Measurements from ENCODE around the gene TMPRSS3.

Gene TMPRSS3

GRCh38 chr21:42407476-42407875, 11.6 kb upstream of the TMPRSS3 start:
- TF ChIP-seq YY1 (IDR thresholded peaks at IDR 0.05; ENCODE audit: low read depth) (no peak), CREB1 (IDR thresholded peaks at IDR 0.05; ENCODE audit: low read depth) (no peak), MAX (IDR thresholded peaks at IDR 0.05) (no peak), REST (IDR thresholded peaks at IDR 0.05; ENCODE audit: low read depth) (no peak), EGR1 (IDR thresholded peaks at IDR 0.05) (no peak), TEAD4 (IDR thresholded peaks at IDR 0.05) (no peak), RAD21 (IDR thresholded peaks at IDR 0.05; ENCODE audit: low read depth) (no peak), NFIC (IDR thresholded peaks at IDR 0.05) (no peak), EP300 (IDR thresholded peaks at IDR 0.05; ENCODE audit: borderline replicate concordance) (no peak), TCF12 (IDR thresholded peaks at IDR 0.05; ENCODE audit: low read depth) (no peak), USF1 (IDR thresholded peaks at IDR 0.05) (no peak), ZBTB7A (IDR thresholded peaks at IDR 0.05; ENCODE audit: low read depth) (no peak), FOXM1 (IDR thresholded peaks at IDR 0.05; ENCODE audit: borderline replicate concordance, low read depth) (no peak)

GRCh38 chr21:42406866-42407265, 11.0 kb upstream of the TMPRSS3 start:
- TF ChIP-seq FOXM1 (IDR thresholded peaks at IDR 0.05; ENCODE audit: borderline replicate concordance, low read depth) = no peak
- no peak for TF ChIP-seq TCF12 (IDR thresholded peaks at IDR 0.05; ENCODE audit: low read depth)
- TF ChIP-seq TAF1 (IDR thresholded peaks at IDR 0.05; ENCODE audit: low read depth) = no peak
- TF ChIP-seq TEAD4 (IDR thresholded peaks at IDR 0.05) = no peak
- TF ChIP-seq NFIC (IDR thresholded peaks at IDR 0.05) = no peak
- TF ChIP-seq MAX (IDR thresholded peaks at IDR 0.05) = no peak
- TF ChIP-seq EGR1 (IDR thresholded peaks at IDR 0.05) = no peak
- TF ChIP-seq EP300 (IDR thresholded peaks at IDR 0.05; ENCODE audit: borderline replicate concordance) = no peak
- no peak for TF ChIP-seq REST (IDR thresholded peaks at IDR 0.05; ENCODE audit: low read depth)
- TF ChIP-seq USF1 (IDR thresholded peaks at IDR 0.05) = no peak
- TF ChIP-seq CREB1 (IDR thresholded peaks at IDR 0.05; ENCODE audit: low read depth) = no peak
- TF ChIP-seq YY1 (IDR thresholded peaks at IDR 0.05; ENCODE audit: low read depth) = no peak
- no peak for TF ChIP-seq ZBTB7A (IDR thresholded peaks at IDR 0.05; ENCODE audit: low read depth)
- TF ChIP-seq RAD21 (IDR thresholded peaks at IDR 0.05; ENCODE audit: low read depth) = no peak
- TF ChIP-seq CEBPB (IDR thresholded peaks at IDR 0.05) = no peak

- no peak for TF ChIP-seq TEAD4 (IDR thresholded peaks at IDR 0.05)
- TF ChIP-seq MAX (IDR thresholded peaks at IDR 0.05) = no peak
- TF ChIP-seq CREB1 (IDR thresholded peaks at IDR 0.05; ENCODE audit: low read depth) = no peak
- TF ChIP-seq USF1 (IDR thresholded peaks at IDR 0.05) = no peak
- TF ChIP-seq YY1 (IDR thresholded peaks at IDR 0.05; ENCODE audit: low read depth) = no peak
- no peak for TF ChIP-seq FOXM1 (IDR thresholded peaks at IDR 0.05; ENCODE audit: borderline replicate concordance, low read depth)
- no peak for TF ChIP-seq REST (IDR thresholded peaks at IDR 0.05; ENCODE audit: low read depth)
Observed at GRCh38 chr21:42406201-42406621, 10.4 kb upstream of the TMPRSS3 start.

Data from Ishikawa (cell line).